DMS 273 (cell line): ENCODE results near the gene HAPLN2.
"Not testable (repeated sequence)": the region's sequence is repeated elsewhere in the genome, so short reads cannot be mapped to it uniquely, and the experiment has no call there.

ENCODE experiments used
- DNase-seq: peaks from one replicate; lab custom pipeline; 2025; ENCODE audit not compliant: unreplicated experiment; lab: John Stamatoyannopoulos, UW

Gene HAPLN2

DNA sequence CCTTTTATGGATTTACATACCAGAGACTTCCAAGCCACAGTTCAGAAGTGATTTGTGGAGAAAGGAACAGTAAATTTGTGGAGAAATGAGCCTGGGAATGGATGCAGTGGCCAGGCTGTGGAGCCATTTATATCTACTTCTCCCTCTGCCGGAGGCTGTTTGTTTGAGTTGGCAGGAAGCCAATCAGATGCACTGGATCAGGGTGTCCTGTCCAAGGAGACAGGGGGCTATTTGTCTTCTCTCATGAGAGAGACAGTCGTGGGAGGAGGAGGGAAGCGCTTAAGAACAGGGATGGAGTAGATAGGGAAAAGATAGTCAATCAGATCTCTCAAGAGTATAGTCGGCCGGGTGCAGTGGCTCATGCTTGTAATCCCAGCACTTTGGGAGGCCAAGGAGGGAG, 2.8 kb upstream of the HAPLN2 start:
- peak; percentile 77 for DNase-seq

DNA sequence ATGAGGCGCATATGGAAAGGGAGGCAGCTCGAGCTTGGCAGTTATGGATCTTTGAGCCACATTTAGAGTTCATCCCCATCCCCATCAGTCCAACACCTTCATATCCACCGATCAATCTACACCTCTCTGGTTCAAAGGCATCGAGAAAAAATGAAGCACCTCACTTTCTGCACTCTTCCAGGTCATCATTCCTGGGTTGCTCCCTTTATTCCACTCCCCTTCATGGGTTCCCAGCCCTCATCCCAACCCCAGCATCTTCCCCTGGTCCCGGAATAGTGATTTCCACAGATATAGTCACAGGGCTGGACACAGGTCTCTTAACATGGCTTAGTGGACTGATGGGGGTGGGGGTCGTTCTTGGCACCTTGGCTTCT, 354 bp downstream of the HAPLN2 start:
- no peak for DNase-seq

DNA sequence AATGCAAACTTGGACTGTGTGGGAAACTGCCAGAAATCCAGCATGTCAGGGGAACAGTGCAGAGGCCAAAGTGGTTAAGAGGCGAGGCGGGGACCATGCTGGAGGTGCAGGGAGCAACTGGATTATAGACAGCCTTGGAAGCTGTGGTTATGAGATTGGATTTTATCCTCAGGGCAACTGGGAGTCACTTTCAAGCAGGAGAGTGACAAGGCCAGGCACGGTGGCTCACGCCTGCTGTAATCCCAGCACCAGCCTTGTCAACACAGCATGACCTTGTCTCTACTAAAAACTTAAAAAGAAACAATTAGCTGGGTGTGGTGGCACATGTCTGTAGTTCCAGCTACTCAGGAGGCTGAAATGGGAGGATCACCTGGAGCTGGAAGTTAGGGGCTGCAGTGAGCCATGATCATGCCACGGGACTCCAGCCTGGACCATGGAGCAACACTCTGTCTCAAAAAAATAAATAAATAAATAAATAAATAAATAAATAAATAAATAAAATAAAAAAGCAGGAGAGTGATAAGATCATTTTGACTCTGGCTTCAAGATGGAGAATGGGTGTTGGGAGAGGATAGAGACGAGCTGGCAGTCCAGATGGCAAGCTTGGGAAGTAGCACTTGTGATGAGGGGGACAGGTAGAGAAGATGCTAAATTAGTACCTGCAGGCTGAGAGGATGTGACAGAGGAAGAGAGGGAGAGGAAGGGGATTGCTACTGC, 3.5 kb downstream of the HAPLN2 start:
- DNase-seq = no peak

DNA sequence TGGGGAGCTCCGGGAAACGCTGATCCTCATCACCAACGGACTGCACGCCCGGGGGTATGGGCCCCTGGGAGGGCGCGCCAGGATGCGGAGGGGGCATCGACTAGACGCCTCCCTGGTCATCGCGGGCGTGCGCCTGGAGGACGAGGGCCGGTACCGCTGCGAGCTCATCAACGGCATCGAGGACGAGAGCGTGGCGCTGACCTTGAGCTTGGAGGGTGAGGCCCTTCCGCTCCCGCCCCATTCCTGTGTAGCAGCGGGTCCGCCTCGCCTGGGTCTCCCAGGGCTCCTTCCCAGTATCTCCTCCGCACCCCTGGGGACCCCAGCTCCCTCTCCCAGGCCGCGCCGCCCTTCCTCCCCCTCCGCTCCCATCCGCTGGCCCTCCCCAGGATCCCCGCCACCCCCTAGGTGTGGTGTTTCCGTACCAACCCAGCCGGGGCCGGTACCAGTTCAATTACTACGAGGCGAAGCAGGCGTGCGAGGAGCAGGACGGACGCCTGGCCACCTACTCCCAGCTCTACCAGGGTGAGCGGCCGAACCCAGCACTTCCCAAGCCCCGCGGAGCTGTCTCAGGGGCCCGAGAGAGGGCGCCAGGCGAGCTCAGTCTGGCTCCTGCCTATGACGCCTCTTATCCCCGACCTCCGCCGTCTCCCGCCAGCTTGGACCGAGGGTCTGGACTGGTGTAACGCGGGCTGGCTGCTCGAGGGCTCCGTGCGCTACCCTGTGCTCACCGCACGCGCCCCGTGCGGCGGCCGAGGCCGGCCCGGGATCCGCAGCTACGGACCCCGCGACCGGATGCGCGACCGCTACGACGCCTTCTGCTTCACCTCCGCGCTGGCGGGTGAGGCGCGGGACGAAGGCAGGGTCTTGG, 5.0 kb downstream of the HAPLN2 start:
- peak; percentile 89 for DNase-seq

DNA sequence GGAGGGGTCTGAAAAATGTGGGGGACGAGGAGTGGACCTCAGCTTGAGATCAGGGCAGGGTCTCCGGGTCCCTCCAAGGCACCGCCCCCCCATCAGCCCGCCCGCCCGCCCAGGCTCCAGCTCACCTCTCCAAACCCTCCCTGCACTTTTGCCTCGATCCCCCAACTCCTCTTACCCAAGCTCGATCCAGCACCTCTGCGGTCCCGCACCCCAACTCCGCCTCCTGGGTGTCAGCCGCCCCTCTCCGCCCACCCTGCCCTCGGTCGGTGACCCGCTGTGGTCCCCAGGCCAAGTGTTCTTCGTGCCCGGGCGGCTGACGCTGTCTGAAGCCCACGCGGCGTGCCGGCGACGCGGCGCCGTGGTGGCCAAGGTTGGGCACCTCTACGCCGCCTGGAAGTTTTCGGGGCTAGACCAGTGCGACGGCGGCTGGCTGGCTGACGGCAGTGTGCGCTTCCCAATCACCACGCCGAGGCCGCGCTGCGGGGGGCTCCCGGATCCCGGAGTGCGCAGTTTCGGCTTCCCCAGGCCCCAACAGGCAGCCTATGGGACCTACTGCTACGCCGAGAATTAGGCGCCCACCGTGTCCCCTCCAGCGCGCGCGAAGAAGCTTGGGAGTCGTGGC, 5.7 kb downstream of the HAPLN2 start:
- DNase-seq = peak; percentile 59

DNA sequence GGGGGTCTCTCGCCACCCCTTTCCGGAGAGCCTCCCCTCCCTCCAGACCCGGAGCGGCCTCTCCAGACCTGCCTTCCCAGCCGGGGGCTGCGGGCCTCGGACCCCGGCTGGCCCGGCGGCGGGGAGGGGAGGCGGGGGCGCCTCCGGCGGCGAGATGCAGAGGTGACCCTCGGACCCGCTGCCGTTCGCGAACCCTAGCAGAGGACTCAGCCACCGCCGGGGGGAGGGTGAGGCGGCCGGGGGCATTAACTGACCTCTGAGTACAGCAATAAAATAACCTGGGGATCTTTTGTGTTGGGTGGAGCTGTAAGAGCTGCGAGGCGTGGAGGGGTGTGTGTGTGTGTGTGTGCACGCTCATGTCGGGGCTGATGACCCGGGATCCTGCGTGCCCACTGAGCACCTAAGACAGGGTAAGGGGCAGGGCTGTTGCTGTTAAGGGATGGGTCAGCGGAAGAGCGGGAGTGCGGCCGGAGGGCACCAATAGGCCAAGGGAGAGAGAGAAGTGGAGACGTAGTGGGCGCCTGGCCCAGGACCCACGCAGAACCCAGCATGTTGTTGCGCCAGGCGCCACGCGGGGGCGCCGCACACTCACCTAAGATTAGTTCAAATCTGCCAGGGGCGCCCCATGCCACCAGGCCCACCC, 6.3 kb downstream of the HAPLN2 start:
- peak; percentile 84 for DNase-seq

DNA sequence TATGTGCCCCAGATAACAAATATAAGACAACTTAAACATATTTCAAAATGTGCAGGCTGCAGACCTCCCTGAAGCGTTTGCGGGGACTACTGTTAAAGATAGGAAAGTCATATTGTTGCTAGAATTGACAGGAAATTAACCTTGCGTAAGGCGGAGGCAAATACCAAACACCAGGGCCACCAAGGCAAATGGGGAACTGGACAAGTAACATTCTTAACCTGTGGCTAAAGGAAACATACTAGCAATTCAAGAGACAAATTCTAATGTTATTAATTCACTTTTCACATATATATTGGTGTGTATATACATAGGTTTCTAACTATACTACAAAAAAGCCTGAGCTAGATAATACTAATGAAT, 6.8 kb downstream of the HAPLN2 start:
- DNase-seq = no peak

DNA sequence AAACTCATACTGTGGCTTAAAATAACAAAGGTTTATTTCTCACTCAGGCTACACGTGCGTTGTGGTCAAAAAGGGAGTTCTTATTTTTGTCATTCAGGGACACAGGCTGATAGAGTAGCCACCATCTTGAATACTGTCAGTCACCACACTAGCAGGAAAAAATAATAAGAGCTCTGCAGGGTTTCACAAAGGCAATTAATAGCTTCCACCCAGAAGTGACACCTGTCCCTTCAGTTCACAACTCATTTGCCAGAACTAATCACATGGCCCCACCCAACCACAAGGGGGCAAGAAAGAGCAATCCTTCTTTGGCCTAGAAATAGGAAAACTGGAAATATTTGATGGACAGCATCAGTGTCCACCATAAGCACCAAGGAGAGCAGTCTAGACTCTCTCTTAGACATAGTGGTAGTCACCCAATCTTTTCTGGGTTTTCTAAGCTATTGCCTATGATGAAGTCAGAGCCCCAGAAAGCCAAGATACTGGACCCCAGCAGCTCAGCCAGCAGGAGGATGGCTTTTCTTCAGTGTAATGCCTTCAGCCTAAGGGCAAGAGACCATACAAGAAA, 8.2 kb downstream of the HAPLN2 start:
- peak; percentile 82 for DNase-seq

DNA sequence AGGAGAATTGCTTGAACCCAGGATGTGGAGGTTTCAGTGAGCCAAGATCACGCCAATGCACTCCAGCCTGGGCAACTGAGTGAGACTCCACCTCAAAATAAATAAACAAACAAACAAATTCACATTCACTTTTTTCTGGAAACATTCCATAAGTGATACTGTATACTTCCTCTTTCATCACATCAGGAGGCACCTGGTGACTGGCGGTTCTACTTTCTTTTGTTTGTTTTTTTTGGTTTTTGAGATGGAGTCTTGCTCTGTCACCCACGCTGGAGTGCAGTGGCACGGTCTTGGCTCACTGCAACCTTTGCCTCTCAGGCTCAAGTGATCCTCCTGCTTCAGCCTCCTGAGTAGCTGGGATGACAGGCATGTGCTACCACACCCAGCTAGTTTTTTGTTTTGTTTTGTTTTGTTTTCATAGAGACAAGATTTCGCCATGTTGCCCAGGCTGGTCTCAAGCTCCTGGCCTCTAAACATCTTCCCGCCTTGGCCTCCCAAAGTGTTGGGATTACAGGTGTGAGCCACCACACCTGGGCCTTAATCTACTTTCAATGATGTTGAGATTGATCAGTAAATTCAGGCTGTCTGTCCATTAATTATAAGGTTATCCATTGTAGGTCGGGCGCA, 10.7 kb downstream of the HAPLN2 start:
- no peak for DNase-seq

DNA sequence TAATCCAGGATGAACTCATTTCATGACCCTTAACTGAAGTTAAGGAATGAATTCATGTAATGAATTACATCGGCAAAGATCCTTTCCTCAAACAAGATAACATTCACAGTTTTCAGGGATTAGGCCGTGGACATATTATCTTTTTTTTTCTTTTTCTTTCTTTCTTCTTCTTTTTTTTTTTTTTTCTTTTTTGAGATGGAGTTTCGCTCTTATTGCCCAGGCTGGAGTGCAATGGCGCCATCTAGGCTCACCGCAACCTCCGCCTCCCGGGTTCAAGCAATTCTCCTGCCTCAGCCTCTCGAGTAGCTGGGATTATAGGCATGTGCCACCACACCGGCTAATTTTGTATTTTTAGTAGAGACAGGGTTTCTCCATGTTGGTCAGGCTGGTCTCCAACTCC, 11.9 kb downstream of the HAPLN2 start:
- not testable (repeated sequence) for DNase-seq

DNA sequence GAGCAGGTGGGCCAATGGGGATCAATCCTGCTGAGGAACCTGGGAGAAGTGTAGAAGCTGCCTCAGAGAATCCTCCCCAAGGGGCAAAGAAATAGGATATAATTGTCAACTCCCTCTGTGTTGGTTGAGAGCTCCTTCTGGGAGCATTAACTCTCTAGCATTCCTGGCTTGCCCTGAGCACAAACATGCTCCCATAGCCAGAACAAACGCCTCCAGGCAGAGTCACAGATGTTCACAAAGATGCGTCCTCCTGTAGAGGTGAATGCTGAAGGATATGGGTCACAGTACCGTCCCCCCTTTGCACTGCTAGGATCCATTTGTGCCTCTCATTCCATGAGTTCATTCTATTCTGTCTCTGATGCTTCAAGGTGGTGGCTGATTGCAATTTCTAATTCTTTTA, 13.1 kb downstream of the HAPLN2 start:
- no peak for DNase-seq

DNA sequence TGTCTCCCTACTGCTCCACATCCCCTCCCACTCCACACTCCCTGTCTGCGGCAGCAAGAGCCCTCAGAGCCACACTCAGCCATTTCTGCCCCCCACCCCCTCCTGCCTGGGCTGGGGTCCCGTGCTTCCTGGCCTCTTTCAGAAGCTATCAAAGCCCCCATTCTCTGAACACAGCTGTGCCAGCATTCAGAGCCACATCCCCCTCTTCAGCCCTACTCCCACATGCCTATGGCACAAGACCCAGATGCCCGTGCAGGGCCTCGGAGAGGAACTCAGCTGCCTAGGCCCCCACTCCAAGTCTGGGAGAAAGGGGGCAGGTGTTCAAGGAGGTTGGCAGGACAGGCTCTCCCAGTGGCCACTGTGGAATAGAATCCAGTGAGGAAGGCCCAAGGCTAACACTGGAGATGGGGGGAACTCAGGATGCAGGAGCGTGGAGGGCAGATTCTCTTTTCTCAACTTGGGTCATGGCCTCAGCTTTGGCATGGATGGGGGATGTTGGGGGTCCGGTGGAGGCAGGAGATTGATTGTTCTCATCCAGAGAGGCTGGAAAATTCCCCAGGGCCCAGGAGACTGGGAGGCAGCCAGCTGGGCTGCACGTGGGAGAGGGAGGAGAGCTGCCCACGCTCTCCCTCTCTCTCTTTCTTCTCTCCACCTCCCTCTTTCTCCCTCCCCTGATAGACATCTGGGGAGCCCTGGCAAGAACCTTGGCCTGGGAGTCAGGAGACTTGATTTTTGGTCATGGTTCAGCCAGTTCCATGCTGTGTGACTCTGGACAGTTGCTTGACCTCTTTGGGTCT, 19.2 kb downstream of the HAPLN2 start:
- DNase-seq = peak; percentile 56

DNA sequence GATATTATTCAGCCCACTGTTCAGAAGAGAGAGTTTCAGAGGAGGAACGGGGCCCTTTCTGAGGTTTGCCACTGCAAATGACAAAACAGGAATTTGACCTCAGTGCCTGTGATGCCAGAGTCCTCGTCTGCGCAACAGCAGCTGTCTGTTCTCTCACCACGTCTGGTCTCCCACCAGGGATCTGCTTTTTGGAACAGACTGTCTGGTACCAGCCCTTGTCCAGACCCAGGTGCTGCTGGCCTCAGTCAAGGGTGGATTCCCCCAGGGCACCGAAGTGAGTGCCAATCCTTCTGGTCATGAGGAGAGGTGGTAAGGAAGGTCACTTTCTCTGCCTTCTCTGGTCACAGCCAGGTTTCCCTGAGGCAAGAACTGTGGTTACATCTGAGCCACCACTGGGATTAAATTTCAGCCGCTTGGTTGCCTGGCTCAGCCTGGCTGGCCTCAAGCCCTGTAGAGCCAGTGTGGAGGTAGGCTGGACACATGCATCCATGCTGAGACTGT, 20.4 kb downstream of the HAPLN2 start:
- peak; percentile 53 for DNase-seq

DNA sequence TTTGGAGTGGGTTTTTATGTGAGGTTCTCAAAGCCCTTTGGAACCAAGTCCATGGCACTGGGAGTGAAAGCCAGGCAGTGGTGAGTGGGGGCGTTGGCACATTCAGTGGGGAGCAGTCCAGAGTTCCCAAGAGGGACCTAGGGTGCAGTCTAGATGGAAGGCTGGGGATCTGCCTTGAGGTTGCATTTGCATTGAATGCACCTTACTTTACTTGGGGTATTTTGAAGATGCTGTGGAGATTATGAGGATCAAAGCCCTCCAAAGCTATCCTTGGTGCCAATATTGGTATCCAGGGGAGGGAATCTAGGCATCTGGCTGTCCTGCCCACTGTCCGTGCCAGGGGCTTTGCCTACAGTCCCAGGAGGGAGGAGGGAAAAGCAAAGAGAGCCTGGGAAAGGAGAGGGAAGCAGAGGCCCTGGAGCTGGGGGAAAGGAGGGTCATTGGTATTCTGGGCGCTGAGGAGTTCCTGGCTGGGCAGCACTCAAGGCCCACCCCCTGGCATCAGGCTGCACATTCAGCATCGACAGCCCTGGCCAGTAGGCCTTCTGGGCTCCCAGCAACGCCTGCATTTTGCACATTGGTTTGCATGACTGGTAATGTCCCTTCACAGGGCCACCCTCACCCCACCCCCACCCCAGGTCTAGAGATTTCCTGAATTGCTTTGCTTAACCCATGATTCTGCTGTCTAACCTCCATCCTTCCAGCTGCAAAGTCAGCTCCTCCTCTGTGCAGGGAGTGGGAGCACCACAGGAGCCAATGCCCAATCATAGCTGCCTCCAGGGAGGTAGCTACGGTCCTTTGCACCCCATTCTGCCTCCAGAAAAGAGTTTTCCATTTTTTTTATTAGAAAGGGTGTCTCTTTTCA, 21.9 kb downstream of the HAPLN2 start:
- DNase-seq = no peak

DNA sequence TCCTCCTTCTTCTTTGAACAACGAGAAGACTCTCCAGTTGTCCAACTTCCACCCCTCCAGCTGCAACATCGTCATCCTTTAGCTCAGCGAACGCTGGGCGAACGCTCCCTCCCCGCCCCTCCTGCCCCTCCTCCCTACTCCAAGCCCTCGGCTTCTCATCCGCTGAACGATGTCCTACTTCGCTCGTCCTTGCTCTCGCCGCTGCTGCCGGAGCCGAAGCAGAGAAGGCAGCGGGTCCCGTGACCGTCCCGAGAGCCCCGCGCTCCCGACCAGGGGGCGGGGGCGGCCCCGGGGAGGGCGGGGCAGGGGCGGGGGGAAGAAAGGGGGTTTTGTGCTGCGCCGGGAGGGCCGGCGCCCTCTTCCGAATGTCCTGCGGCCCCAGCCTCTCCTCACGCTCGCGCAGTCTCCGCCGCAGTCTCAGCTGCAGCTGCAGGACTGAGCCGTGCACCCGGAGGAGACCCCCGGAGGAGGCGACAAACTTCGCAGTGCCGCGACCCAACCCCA, 22.6 kb downstream of the HAPLN2 start, which contains the start of gene BCAN:
TSS of gene BCAN (plus strand) at position 357 of the 504 bp plus-strand sequence. CDS start 3,938 bp downstream, outside the sequence.
- peak; percentile 75 for DNase-seq

DNA sequence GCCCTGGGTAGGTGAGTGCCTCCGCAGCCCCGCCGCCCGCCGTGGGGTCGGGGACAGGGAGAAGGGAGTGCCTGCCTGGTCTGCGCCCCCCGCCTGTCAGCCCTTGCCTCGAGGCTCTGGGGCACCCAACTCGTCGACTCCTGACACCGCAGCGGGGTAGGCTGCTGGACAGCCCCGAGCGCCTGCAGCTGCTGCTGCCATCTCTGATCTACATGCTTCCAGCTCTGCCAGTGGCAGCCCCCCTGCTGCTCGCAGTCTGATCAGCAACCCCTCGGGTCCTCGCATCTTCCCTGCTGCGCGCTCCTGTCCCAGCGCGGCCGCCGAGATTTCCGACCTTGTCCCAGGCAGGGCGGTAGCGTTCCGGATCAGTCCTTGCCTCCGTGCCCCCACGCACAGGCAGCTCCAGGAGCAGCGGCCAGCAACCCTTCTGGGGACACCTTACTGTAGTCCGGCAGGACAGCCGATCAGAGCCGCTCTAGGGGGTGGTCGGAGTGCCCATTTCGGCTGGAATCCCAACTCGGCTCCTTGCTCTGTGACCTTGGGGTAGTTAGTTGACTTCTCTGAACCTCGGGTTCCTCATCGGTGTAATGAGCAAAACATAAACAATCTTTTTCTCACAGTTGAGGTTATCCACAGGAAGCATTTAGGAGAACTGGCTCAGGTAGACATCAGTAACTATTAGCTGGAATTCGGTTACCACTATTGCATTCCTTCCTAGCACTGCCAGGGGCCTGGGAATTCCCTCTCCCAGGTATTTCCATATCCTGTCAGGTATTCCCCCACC, 23.2 kb downstream of the HAPLN2 start:
- no peak for DNase-seq

DNA sequence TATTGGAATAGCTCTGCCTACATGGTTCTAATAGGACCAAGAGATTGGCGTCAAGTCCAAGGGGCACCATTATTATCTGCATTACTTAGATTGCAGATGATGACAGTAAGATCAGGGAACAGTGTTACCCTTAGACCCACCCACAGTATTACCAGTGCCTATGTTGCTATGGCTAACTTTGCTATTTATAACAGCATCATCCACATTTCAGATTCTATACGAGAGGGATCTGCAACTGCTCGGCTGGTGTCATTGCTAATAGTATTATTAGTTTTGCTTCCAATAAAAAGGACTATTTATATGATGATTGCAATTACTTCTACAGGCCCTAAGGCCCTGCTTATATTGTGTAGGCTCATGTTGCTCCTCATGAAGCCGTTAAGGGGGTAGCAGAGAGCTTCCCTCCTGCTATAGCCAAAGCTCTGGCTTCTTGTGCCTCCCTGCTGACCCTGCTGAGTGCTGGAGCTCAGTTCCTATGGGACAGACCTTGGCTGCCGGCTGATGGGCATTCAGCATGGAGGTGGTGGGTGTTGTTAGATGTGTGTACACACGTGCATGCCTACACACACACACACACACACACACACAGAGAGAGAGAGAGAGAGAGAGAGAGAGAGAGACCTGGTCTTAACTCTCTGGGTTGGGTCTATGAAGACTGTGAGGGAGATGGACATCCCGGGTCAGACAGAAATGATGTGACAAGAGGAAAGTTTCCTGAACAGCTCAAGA, 24.0 kb downstream of the HAPLN2 start:
- no peak for DNase-seq
